Erythroblast (primary cell): ENCODE measurements around the gene COL19A1.

Experiments used
- GATA1 ChIP-seq: IDR thresholded peaks from 2 replicates; pipeline ENCODE4 v1.6.1; 2011; ENCODE audit warnings: low read depth, mild to moderate bottlenecking, control low read depth, low read length, moderate library complexity
- POLR2A ChIP-seq: IDR thresholded peaks from 2 replicates; pipeline ENCODE4 v1.6.1; 2011; ENCODE audit warnings: mild to moderate bottlenecking, low read length

DNA sequence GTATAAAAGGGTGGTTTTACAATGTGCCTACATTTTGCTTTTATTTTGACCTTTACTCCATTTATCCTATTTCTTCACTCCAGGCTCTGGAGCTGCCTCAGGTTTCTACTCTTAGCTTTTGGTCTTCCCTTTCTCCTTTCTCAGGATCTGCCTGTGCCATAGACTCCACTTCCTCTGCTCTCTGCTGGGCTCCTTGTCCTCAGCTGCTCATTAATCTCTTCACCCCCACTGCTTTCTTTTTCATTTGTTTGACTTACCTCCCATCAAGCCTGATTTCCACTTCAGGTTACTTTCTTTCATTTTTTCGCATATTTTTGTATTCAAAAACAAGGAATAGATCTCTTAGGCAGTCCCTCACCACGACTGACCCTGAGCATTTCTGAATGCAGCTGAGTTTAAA lies 106.8 kb downstream of the COL19A1 start:
- TF ChIP-seq POLR2A (no peak), GATA1 (no peak)
